Lower leg skin (tissue), 4 donors: ENCODE data around the gene ARMH1. TPM values are rescaled to one million over a fixed set of nuclear protein-coding genes. Genes with fewer than 3 reads are reported as not detected.

ENCODE experiments used
- DNase-seq, 2 donors: peaks; one replicate each; pipeline ENCODE4 v3.0.0-alpha.2; 2019; ENCODE audit warnings: low spot score in 2 of 2
- H3K4me3 ChIP-seq: fragments of 200-600 bp; sonication (generic); 2 replicates; pipeline ENCODE4 v1.5.1; 2017; ENCODE audit warnings: mild to moderate bottlenecking, low read depth; ENCODE audit not compliant: poor library complexity, severe bottlenecking
- CTCF ChIP-seq, 3 donors: fragments of 450-650 bp; IDR thresholded peaks; one replicate each; pipeline ENCODE4 v1.5.1; 2016; ENCODE audit warnings: antibody characterized with exemption in 3 of 3, mild to moderate bottlenecking in 3 of 3, moderate library complexity in 2 of 3
- POLR2A ChIP-seq, 2 donors: fragments of 450-650 bp; IDR thresholded peaks; one replicate each; pipeline ENCODE4 v1.6.1; 2016 to 2017; ENCODE audit warnings: antibody characterized with exemption in 2 of 2, mild to moderate bottlenecking in 1 of 2, moderate library complexity in 1 of 2
- WGBS, 2 donors: methylation state at CpG; one replicate each; pipeline ENCODE4 v1.1.5; 2018; 5-methylcytosine and 5-hydroxymethylcytosine counted together
- intact Hi-C: fragments of 100-400 bp; cut with DNase I; formaldehyde crosslinking; loops from one replicate; pipeline ENCODE4 v1.15.0; 2023; ENCODE audit warnings: low total_unique reads
- total RNA-seq, 4 donors: library from RNA; depleted of rRNA; stranded (reverse); fragments of >200 nt; gene quantifications; one replicate each; pipeline ENCODE4 v1.1.0, GENCODE V29; 2016

ARMH1 gene
- total RNA-seq, 4 donors from 2014 or later: 2.7 TPM; not detected in 3

GRCh38 chr1:44705470-44705869, 31.0 kb downstream of the ARMH1 start:
- 79 to 80% methylated on average over 6 of the region's 6 CpGs for WGBS, 2 donors
- no peak for TF ChIP-seq CTCF (IDR thresholded peaks at IDR 0.05)
- TF ChIP-seq POLR2A (IDR thresholded peaks at IDR 0.05): no peak
- intact Hi-C loops: no loop called here
- H3K4me3 ChIP-seq: no peak overlapping the region
- no peak for DNase-seq

GRCh38 chr1:44705938-44706337, 31.4 kb downstream of the ARMH1 start:
- H3K4me3 ChIP-seq: no peak overlapping the region
- 71 to 83% methylated on average over 2 of the region's 2 CpGs for WGBS, 2 donors
- intact Hi-C loops: no loop called here
- DNase-seq: no peak
- no peak for TF ChIP-seq CTCF (IDR thresholded peaks at IDR 0.05)
- no peak for TF ChIP-seq POLR2A (IDR thresholded peaks at IDR 0.05)

GRCh38 chr1:44707112-44707881, 32.8 kb downstream of the ARMH1 start:
- H3K4me3 ChIP-seq: no peak overlapping the region
- WGBS, 2 donors: 83 to 92% methylated on average over 6 of the region's 6 CpGs
- TF ChIP-seq POLR2A (IDR thresholded peaks at IDR 0.05): no peak
- intact Hi-C loops: no loop called here
- no peak for DNase-seq

GRCh38 chr1:44707959-44708831, 33.7 kb downstream of the ARMH1 start:
- 37 to 43% methylated on average over 15 of the region's 15 CpGs for WGBS, 2 donors
- H3K4me3 ChIP-seq: no peak overlapping the region
- intact Hi-C loops: no loop called here
- DNase-seq: peak in 1 of 2 donors; percentile 51
- TF ChIP-seq CTCF (IDR thresholded peaks at IDR 0.05): no peak
- no peak for TF ChIP-seq POLR2A (IDR thresholded peaks at IDR 0.05)

- 38 to 61% methylated on average over 6 of the region's 6 CpGs for WGBS, 2 donors
- no peak overlapping the region for H3K4me3 ChIP-seq
- DNase-seq: no peak
- intact Hi-C loops: no loop called here
- no peak for TF ChIP-seq CTCF (IDR thresholded peaks at IDR 0.05)
- TF ChIP-seq POLR2A (IDR thresholded peaks at IDR 0.05): no peak
These were observed 38.8 kb downstream of the ARMH1 start for GRCh38 chr1:44713321-44713781.

GRCh38 chr1:44714532-44714931, 40.0 kb downstream of the ARMH1 start:
- no peak for TF ChIP-seq CTCF (IDR thresholded peaks at IDR 0.05)
- no peak for TF ChIP-seq POLR2A (IDR thresholded peaks at IDR 0.05)
- H3K4me3 ChIP-seq: no peak overlapping the region
- WGBS, 2 donors: 89 to 91% methylated on average over 7 of the region's 7 CpGs
- intact Hi-C loops: no loop called here
- no peak for DNase-seq
